Nephron (organoid): ENCODE results near the gene B3GALT2.

Source experiments
- H3K27ac Mint-ChIP-seq, 3 experiments: 2 replicates each; pipeline ENCODE4 v1.8.0; 2020; ENCODE audit warnings: mixed read lengths in 3 of 3, mild to moderate bottlenecking in 2 of 3, moderate library complexity in 1 of 3
- H3K27me3 Mint-ChIP-seq: 2 replicates; pipeline ENCODE4 v1.8.0; 2021; ENCODE audit warnings: low read depth, mild to moderate bottlenecking, moderate library complexity, mixed read lengths
- H3K36me3 Mint-ChIP-seq: 2 replicates; pipeline ENCODE4 v1.8.0; 2020; ENCODE audit warnings: low read depth, mixed read lengths
- H3K4me1 Mint-ChIP-seq: 2 replicates; pipeline ENCODE4 v1.8.0; 2020; ENCODE audit warnings: mixed read lengths
- H3K4me3 Mint-ChIP-seq, 3 experiments: 2 replicates each; pipeline ENCODE4 v1.8.0; 2020; ENCODE audit warnings: mild to moderate bottlenecking in 3 of 3, mixed read lengths in 3 of 3, moderate library complexity in 2 of 3
- H3K9me3 Mint-ChIP-seq: 2 replicates; pipeline ENCODE4 v1.8.0; 2020; ENCODE audit warnings: mixed read lengths
- CTCF ChIP-seq, 3 experiments: fragments of 200-600 bp; sonication (generic); IDR thresholded peaks; one replicate each; pipeline ENCODE4 v1.5.0; 2021; ENCODE audit warnings: antibody characterized with exemption in 3 of 3; ENCODE audit not compliant: unreplicated experiment in 3 of 3

The B3GALT2 gene

GRCh38 chr1:193144999-193145398, 41.4 kb downstream of the B3GALT2 start:
- H3K9me3 Mint-ChIP-seq: no peaks in the 10 kb centered on the region
- no peaks in the 10 kb centered on the region for H3K4me1 Mint-ChIP-seq
- H3K27ac Mint-ChIP-seq: no peak overlapping the region
- no peaks in the 10 kb centered on the region for H3K27me3 Mint-ChIP-seq
- H3K4me3 Mint-ChIP-seq: no peak overlapping the region
- TF ChIP-seq CTCF (IDR thresholded peaks at IDR 0.05; ENCODE audit: unreplicated experiment in 3 of 3): no peak
- H3K36me3 Mint-ChIP-seq: peaks cover 61% of the 10 kb centered on the region

GRCh38 chr1:193144361-193144938, 42.0 kb downstream of the B3GALT2 start:
- no peaks in the 10 kb centered on the region for H3K9me3 Mint-ChIP-seq
- H3K4me1 Mint-ChIP-seq: no peaks in the 10 kb centered on the region
- no peak overlapping the region for H3K27ac Mint-ChIP-seq
- H3K4me3 Mint-ChIP-seq: no peak overlapping the region
- peaks cover 63% of the 10 kb centered on the region for H3K36me3 Mint-ChIP-seq
- no peak for TF ChIP-seq CTCF (IDR thresholded peaks at IDR 0.05; ENCODE audit: unreplicated experiment in 3 of 3)
- H3K27me3 Mint-ChIP-seq: no peaks in the 10 kb centered on the region

GRCh38 chr1:193143285-193143684, 43.1 kb downstream of the B3GALT2 start:
- no peaks in the 10 kb centered on the region for H3K27me3 Mint-ChIP-seq
- no peaks in the 10 kb centered on the region for H3K4me1 Mint-ChIP-seq
- TF ChIP-seq CTCF (IDR thresholded peaks at IDR 0.05; ENCODE audit: unreplicated experiment in 3 of 3): peak; percentile 35 to 61 (median 45)
- no peaks in the 10 kb centered on the region for H3K9me3 Mint-ChIP-seq
- peaks cover 62% of the 10 kb centered on the region for H3K36me3 Mint-ChIP-seq
- no peak overlapping the region for H3K4me3 Mint-ChIP-seq
- H3K27ac Mint-ChIP-seq: peak overlapping the region in 1 of 3 experiments; percentile 24

GRCh38 chr1:193142409-193142808, 44.0 kb downstream of the B3GALT2 start:
- no peak for TF ChIP-seq CTCF (IDR thresholded peaks at IDR 0.05; ENCODE audit: unreplicated experiment in 3 of 3)
- H3K9me3 Mint-ChIP-seq: no peaks in the 10 kb centered on the region
- peaks cover 62% of the 10 kb centered on the region for H3K36me3 Mint-ChIP-seq
- no peak overlapping the region for H3K4me3 Mint-ChIP-seq
- no peak overlapping the region for H3K27ac Mint-ChIP-seq
- H3K27me3 Mint-ChIP-seq: no peaks in the 10 kb centered on the region
- no peaks in the 10 kb centered on the region for H3K4me1 Mint-ChIP-seq

- Mint-ChIP-seq H3K36me3 (peaks cover 64% of the 10 kb centered on the region), H3K4me3 (no peak overlapping the region), H3K9me3 (no peaks in the 10 kb centered on the region), H3K27me3 (no peaks in the 10 kb centered on the region), H3K4me1 (no peaks in the 10 kb centered on the region), H3K27ac (no peak overlapping the region)
- TF ChIP-seq CTCF (IDR thresholded peaks at IDR 0.05; ENCODE audit: unreplicated experiment in 3 of 3): no peak
These were observed 44.6 kb downstream of the B3GALT2 start for GRCh38 chr1:193141804-193142203.

- Mint-ChIP-seq H3K4me1 (no peaks in the 10 kb centered on the region), H3K27ac (no peak overlapping the region), H3K4me3 (no peak overlapping the region), H3K36me3 (peaks cover 62% of the 10 kb centered on the region), H3K27me3 (no peaks in the 10 kb centered on the region), H3K9me3 (no peaks in the 10 kb centered on the region)
- no peak for TF ChIP-seq CTCF (IDR thresholded peaks at IDR 0.05; ENCODE audit: unreplicated experiment in 3 of 3)
These were observed 46.2 kb downstream of the B3GALT2 start for GRCh38 chr1:193140254-193140653.
